OCI-LY1 (cell line): ENCODE data around the gene PRTN3.

Experiments used
- CTCF ChIP-seq: fragments of 200-600 bp; sonication (generic), shearing (Covaris generic); IDR thresholded peaks from 2 replicates; pipeline ENCODE4 v1.5.1; 2017; ENCODE audit warnings: mild to moderate bottlenecking, antibody characterized with exemption, low read length, moderate library complexity, mixed read lengths
- EZH2 ChIP-seq: fragments of 200-600 bp; sonication (generic), shearing (Covaris generic); IDR thresholded peaks from 2 replicates; pipeline ENCODE4 v1.8.0; 2017; ENCODE audit warnings: borderline replicate concordance, mixed run types, mild to moderate bottlenecking, antibody characterized with exemption, low read length, moderate library complexity, mixed read lengths

- no peak for TF ChIP-seq CTCF
- no peak for TF ChIP-seq EZH2
Observed at GRCh38 chr19:858284-858683, 17.5 kb downstream of the PRTN3 start.
